HL-60 (cell line): ENCODE measurements around the gene GH2.

Experiments
- DNase-seq, 2 experiments: peaks; one replicate each; pipeline ENCODE4 v3.0.0-alpha.2; 2010 to 2020; ENCODE audit warnings: low read depth in 1 of 2, low spot score in 1 of 2
- H3K27ac ChIP-seq: fragments of 250-450 bp; sonication (Bioruptor Pico); replicated peaks from 2 replicates; pipeline ENCODE4 v1.5.1; 2020; ENCODE audit warnings: mild to moderate bottlenecking, moderate library complexity
- H3K27me3 ChIP-seq: fragments of 250-450 bp; sonication (Bioruptor Pico); 2 replicates; pipeline ENCODE4 v1.5.1; 2021; ENCODE audit warnings: mild to moderate bottlenecking, moderate library complexity; ENCODE audit not compliant: insufficient read depth, poor library complexity, severe bottlenecking
- H3K4me3 ChIP-seq: replicated peaks from 2 replicates; pipeline ENCODE4 v1.5.1; 2011; ENCODE audit warnings: mild to moderate bottlenecking, control low read depth, low read length; ENCODE audit not compliant: insufficient read depth
- GABPA ChIP-seq: IDR thresholded peaks from 2 replicates; pipeline ENCODE4 v1.6.1; 2012; ENCODE audit warnings: low read depth
- POLR2AphosphoS5 ChIP-seq: IDR thresholded peaks from 2 replicates; pipeline ENCODE4 v1.6.1; 2012; ENCODE audit warnings: low read depth
- SPI1 ChIP-seq: IDR thresholded peaks from 2 replicates; pipeline ENCODE4 v1.6.1; 2012; ENCODE audit warnings: low read depth, mild to moderate bottlenecking, borderline replicate concordance
- TF ChIP-seq, protein P1 (sequence below): IDR thresholded peaks from one replicate; pipeline ENCODE4 v1.5.1; 2011; ENCODE audit warnings: low read length, control low read depth, inconsistent platforms; ENCODE audit not compliant: insufficient read depth
- TF ChIP-seq, protein P2 (sequence below): IDR thresholded peaks from 2 replicates; pipeline ENCODE4 v1.6.1; 2012; ENCODE audit warnings: low read depth; ENCODE audit not compliant: insufficient replicate concordance

The GH2 gene

DNA sequence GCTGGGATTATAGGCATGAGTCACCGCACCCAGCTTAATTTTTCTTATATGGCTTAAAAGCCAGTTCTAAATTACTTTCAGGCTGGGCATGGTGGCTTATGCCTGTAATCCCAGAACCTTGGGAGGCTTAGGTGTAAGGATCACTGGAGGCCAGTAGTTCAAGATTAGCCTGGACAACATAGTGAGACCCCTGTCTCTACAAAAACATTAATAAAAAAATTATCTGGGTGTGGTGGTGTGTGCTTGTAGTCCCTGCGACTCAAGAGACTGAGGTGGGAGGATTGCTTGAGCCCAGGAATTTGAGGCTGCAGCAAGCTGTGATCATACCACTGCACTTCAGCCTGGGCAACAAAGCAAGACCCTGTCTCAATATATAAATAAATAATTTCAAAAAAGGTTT is 28.5 kb downstream of the GH2 start:
- H3K4me3 ChIP-seq = no peak overlapping the region
- no peak overlapping the region for H3K27ac ChIP-seq
- no peak for DNase-seq
- no peaks in the 10 kb centered on the region for H3K27me3 ChIP-seq
- TF ChIP-seq, protein P1, sequence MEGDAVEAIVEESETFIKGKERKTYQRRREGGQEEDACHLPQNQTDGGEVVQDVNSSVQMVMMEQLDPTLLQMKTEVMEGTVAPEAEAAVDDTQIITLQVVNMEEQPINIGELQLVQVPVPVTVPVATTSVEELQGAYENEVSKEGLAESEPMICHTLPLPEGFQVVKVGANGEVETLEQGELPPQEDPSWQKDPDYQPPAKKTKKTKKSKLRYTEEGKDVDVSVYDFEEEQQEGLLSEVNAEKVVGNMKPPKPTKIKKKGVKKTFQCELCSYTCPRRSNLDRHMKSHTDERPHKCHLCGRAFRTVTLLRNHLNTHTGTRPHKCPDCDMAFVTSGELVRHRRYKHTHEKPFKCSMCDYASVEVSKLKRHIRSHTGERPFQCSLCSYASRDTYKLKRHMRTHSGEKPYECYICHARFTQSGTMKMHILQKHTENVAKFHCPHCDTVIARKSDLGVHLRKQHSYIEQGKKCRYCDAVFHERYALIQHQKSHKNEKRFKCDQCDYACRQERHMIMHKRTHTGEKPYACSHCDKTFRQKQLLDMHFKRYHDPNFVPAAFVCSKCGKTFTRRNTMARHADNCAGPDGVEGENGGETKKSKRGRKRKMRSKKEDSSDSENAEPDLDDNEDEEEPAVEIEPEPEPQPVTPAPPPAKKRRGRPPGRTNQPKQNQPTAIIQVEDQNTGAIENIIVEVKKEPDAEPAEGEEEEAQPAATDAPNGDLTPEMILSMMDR = no peak
- TF ChIP-seq GABPA = no peak
- TF ChIP-seq SPI1 = no peak
- no peak for TF ChIP-seq POLR2AphosphoS5
- TF ChIP-seq, protein P2, sequence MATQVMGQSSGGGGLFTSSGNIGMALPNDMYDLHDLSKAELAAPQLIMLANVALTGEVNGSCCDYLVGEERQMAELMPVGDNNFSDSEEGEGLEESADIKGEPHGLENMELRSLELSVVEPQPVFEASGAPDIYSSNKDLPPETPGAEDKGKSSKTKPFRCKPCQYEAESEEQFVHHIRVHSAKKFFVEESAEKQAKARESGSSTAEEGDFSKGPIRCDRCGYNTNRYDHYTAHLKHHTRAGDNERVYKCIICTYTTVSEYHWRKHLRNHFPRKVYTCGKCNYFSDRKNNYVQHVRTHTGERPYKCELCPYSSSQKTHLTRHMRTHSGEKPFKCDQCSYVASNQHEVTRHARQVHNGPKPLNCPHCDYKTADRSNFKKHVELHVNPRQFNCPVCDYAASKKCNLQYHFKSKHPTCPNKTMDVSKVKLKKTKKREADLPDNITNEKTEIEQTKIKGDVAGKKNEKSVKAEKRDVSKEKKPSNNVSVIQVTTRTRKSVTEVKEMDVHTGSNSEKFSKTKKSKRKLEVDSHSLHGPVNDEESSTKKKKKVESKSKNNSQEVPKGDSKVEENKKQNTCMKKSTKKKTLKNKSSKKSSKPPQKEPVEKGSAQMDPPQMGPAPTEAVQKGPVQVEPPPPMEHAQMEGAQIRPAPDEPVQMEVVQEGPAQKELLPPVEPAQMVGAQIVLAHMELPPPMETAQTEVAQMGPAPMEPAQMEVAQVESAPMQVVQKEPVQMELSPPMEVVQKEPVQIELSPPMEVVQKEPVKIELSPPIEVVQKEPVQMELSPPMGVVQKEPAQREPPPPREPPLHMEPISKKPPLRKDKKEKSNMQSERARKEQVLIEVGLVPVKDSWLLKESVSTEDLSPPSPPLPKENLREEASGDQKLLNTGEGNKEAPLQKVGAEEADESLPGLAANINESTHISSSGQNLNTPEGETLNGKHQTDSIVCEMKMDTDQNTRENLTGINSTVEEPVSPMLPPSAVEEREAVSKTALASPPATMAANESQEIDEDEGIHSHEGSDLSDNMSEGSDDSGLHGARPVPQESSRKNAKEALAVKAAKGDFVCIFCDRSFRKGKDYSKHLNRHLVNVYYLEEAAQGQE = no peak

DNA sequence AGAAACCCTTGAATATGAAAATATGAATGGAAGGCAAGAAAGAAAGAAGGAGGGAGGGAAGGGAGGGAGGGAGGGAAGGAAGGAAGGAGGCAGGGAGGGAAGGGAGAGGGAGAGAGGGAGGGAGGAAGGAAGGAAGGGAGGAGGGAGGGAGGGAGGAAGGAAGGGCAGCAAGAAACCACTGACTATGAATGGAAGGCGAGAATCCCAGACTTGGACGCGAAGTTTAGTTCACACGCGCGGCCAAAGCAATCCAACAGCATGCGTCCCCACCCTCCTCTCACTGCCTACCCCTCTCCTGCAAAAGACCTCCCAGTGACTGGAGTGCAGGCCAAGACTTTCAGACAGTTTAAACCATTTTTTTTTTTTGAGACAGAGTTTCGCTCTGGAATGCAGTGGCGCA is 31.3 kb downstream of the GH2 start:
- Histone ChIP-seq H3K27me3 (no peaks in the 10 kb centered on the region), H3K27ac (no peak overlapping the region), H3K4me3 (no peak overlapping the region)
- TF ChIP-seq, protein P2 = no peak
- no peak for TF ChIP-seq GABPA
- TF ChIP-seq POLR2AphosphoS5 = no peak
- TF ChIP-seq, protein P1 = no peak
- TF ChIP-seq SPI1 = no peak
- no peak for DNase-seq

DNA sequence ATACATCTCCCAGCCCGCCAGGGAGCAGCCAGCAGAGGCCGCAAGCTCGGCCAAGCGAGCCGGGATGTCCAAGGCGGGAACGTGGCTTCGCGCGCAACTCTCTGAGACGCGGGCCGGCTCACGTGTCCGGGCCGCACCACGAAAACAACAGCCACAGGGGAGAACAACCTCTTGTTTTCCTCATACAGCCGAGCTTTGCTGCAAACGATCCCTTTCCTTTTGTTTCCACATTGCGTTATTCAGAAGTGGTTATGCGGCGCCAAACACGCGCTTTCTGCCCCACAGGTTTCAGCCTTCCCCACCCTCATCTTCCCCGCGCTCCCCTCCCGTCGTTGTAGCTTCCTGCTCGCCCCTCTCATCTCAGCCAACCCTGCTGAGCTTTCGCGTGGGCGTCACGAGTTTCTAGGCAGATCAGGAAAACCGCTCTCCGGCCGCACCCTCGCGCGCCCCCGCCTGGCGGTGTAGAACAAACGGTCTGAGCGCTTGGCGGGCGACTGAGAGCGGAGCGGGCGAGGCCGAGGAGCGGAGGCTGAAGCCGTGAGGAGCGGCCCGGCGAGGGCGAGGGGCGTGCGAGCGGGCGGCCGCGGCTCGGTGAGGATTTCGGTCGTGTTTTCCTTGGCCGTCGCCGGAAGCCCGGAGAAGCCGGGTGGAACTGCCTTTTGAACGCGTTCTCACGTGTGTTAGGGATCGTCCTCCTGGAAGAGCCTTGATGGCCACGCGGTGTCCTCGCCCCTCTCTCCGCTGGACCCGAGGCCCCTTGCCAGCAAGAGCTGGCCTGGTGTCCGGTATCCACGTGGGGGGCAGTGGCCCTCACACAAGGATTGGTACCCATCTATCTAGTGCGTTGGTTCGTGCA is 32.7 kb downstream of the GH2 start:
- DNase-seq = peak; percentile 93 to 97
- TF ChIP-seq GABPA (no peak), POLR2AphosphoS5 (peak; percentile 67), SPI1 (no peak)
- TF ChIP-seq, protein P2 = no peak
- TF ChIP-seq, protein P1 = peak; percentile 42
- Histone ChIP-seq H3K4me3 (no peak overlapping the region), H3K27me3 (no peaks in the 10 kb centered on the region), H3K27ac (peak overlapping the region; percentile 98)
